ENCODE data around the gene CCL24.
"Not testable (repeated sequence)": the region's sequence is repeated elsewhere in the genome, so short reads cannot be mapped to it uniquely, and the experiment has no call there.

DNA sequence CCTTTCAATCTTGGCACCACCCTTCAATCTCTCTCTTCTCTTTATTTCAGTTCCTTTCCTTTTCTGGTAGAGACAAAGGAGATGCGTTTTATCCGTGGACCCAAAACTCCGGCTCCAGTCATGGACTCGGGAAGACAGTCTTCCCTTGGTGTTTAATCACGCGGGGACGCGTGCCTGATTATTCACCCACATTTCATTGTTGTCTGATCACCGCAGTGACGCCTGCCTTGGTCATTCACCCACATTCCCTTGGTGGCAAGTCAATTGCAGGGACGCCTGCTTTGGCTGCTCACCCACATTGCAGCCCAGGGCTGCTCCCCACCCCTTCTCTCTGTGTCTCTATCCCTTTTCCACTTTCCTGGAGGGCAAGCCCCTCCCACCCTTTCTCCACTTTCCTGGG lies 34.1 kb downstream of the CCL24 start:
- TF ChIP-seq, protein P1, sequence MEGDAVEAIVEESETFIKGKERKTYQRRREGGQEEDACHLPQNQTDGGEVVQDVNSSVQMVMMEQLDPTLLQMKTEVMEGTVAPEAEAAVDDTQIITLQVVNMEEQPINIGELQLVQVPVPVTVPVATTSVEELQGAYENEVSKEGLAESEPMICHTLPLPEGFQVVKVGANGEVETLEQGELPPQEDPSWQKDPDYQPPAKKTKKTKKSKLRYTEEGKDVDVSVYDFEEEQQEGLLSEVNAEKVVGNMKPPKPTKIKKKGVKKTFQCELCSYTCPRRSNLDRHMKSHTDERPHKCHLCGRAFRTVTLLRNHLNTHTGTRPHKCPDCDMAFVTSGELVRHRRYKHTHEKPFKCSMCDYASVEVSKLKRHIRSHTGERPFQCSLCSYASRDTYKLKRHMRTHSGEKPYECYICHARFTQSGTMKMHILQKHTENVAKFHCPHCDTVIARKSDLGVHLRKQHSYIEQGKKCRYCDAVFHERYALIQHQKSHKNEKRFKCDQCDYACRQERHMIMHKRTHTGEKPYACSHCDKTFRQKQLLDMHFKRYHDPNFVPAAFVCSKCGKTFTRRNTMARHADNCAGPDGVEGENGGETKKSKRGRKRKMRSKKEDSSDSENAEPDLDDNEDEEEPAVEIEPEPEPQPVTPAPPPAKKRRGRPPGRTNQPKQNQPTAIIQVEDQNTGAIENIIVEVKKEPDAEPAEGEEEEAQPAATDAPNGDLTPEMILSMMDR (IDR thresholded peaks at IDR 0.05; ENCODE audit: extremely low read depth in 1 of 2, insufficient read depth in 1 of 2, low read depth in 1 of 2, low read length in 2 of 2): not testable (repeated sequence)
- TF ChIP-seq POLR2AphosphoS5 (IDR thresholded peaks at IDR 0.05; ENCODE audit: insufficient read depth, low read depth, low read length); POLR2A (IDR thresholded peaks at IDR 0.05; ENCODE audit: low read depth, low read length): not testable (repeated sequence)

All from endothelial cell of umbilical vein (primary cell).